LNCAP (cell line): ENCODE data around the gene RIMS4.

Experiments used
- CTCF ChIP-seq: fragments of 450-650 bp; IDR thresholded peaks from 2 replicates; pipeline ENCODE4 v1.5.1; 2017; ENCODE audit warnings: mild to moderate bottlenecking

RIMS4 gene

GRCh38 chr20:44732327-44732726 is 78.0 kb downstream of the RIMS4 start:
- no peak for TF ChIP-seq CTCF

GRCh38 chr20:44731657-44732056 is 78.7 kb downstream of the RIMS4 start:
- no peak for TF ChIP-seq CTCF

- TF ChIP-seq CTCF: no peak
Measured at GRCh38 chr20:44730441-44730840, 79.9 kb downstream of the RIMS4 start.

GRCh38 chr20:44728801-44729443 is 81.4 kb downstream of the RIMS4 start:
- no peak for TF ChIP-seq CTCF

GRCh38 chr20:44727651-44728050 is 82.7 kb downstream of the RIMS4 start:
- no peak for TF ChIP-seq CTCF

- no peak for TF ChIP-seq CTCF
Measured at GRCh38 chr20:44727039-44727438, 83.3 kb downstream of the RIMS4 start.

GRCh38 chr20:44725837-44726236 is 84.5 kb downstream of the RIMS4 start:
- TF ChIP-seq CTCF: no peak
